H1 (cell line): ENCODE measurements around the gene ZNF669. TPM values are rescaled to one million over a fixed set of nuclear protein-coding genes. Genes with fewer than 3 reads are reported as not detected.

Source experiments
- CTCF ChIA-PET: fragments of 300-600 bp; sonication (Branson Sonifier 250); formaldehyde crosslinking; loops from one replicate; lab custom pipeline; 2021; ENCODE audit not compliant: partially characterized antibody; lab: Charles Lee
- POLR2A ChIA-PET: fragments of 300-600 bp; sonication (Branson Sonifier 250); formaldehyde crosslinking; loops from one replicate; lab custom pipeline; 2021; ENCODE audit warnings: inconsistent platforms; ENCODE audit not compliant: partially characterized antibody; lab: Charles Lee
- DNase-seq, 2 experiments: peaks; one replicate each; pipeline versions ENCODE4 v3.0.0 to v3.0.0-alpha.2; 2010 to 2022; ENCODE audit warnings: low spot score in 2 of 2, low read depth in 1 of 2, mixed read lengths in 1 of 2
- FAIRE-seq: peaks from 2 replicates; lab custom pipeline; 2011; peaks lifted over from hg19 to GRCh38; lab: Jason Lieb, UNC
- H2AFZ ChIP-seq: 2 replicates; pipeline ENCODE4 v1.8.1; 2012; ENCODE audit warnings: low read length, inconsistent platforms
- H2AK5ac ChIP-seq: 2 replicates; pipeline ENCODE4 v1.6.1; 2013; ENCODE audit warnings: low read depth, low read length
- H2BK120ac ChIP-seq: replicated peaks from 2 replicates; pipeline ENCODE3; 2013; ENCODE audit warnings: low read depth, low read length, inconsistent platforms
- H2BK12ac ChIP-seq: 2 replicates; pipeline ENCODE4 v1.6.1; 2013; ENCODE audit warnings: low read depth, low read length
- H2BK15ac ChIP-seq: 2 replicates; pipeline ENCODE4 v1.6.1; 2013; ENCODE audit warnings: low read length
- H2BK20ac ChIP-seq: 2 replicates; pipeline ENCODE4 v1.6.1; 2013; ENCODE audit warnings: low read length
- H2BK5ac ChIP-seq: 2 replicates; pipeline ENCODE4 v1.6.1; 2013; ENCODE audit warnings: low read depth, low read length
- H3K14ac ChIP-seq: 2 replicates; pipeline ENCODE4 v1.6.1; 2013; ENCODE audit warnings: inconsistent platforms; ENCODE audit not compliant: insufficient read length
- H3K18ac ChIP-seq: 2 replicates; pipeline ENCODE4 v1.6.1; 2013; ENCODE audit warnings: low read length; ENCODE audit errors: extremely low read depth
- H3K23ac ChIP-seq: 2 replicates; pipeline ENCODE4 v1.6.1; 2013; ENCODE audit warnings: inconsistent platforms; ENCODE audit not compliant: insufficient read length
- H3K23me2 ChIP-seq: 2 replicates; pipeline ENCODE4 v1.6.1; 2013; ENCODE audit warnings: low read depth, low read length
- H3K27ac ChIP-seq: 2 replicates; pipeline ENCODE4 v1.6.1; 2011; ENCODE audit warnings: low read depth, low read length, inconsistent platforms
- H3K27me3 ChIP-seq, 4 experiments: replicated peaks in 1 of 4; 1 replicate in 1 of 4; 2 replicates in 3 of 4; pipeline versions ENCODE4 v1.6.1 to v1.8.1; 2011 to 2013; ENCODE audit warnings: low read length in 3 of 4, mild to moderate bottlenecking in 3 of 4, inconsistent platforms in 2 of 4, mixed read lengths in 2 of 4, moderate library complexity in 1 of 4; ENCODE audit not compliant: control insufficient read depth in 3 of 4, insufficient read depth in 3 of 4; ENCODE audit errors: extremely low read depth in 1 of 4
- H3K36me3 ChIP-seq, 4 experiments: 2 replicates each; pipeline versions ENCODE4 v1.6.1 to v1.8.1; 2011 to 2013; ENCODE audit warnings: mild to moderate bottlenecking in 4 of 4, low read length in 3 of 4, moderate library complexity in 2 of 4, control low read depth in 1 of 4, inconsistent platforms in 1 of 4; ENCODE audit not compliant: insufficient read depth in 4 of 4, control insufficient read depth in 2 of 4
- H3K4ac ChIP-seq: replicated peaks from 2 replicates; pipeline ENCODE3; 2013; ENCODE audit warnings: low read length, low read depth, mixed read lengths, inconsistent platforms; ENCODE audit not compliant: insufficient read length
- H3K4me1 ChIP-seq, 4 experiments: replicated peaks in 1 of 4; 1 replicate in 1 of 4; 2 replicates in 3 of 4; pipeline versions ENCODE4 v1.6.1 to v1.8.1; 2011 to 2013; ENCODE audit warnings: low read length in 3 of 4, inconsistent platforms in 2 of 4, mixed read lengths in 1 of 4; ENCODE audit not compliant: insufficient read depth in 4 of 4, control insufficient read depth in 3 of 4
- H3K4me2 ChIP-seq, 2 experiments: 2 replicates each; pipeline versions ENCODE4 v1.6.1 to v1.8.1; 2011 to 2013; ENCODE audit warnings: low read depth in 2 of 2, low read length in 2 of 2, control low read depth in 1 of 2, inconsistent platforms in 1 of 2, mild to moderate bottlenecking in 1 of 2; ENCODE audit not compliant: insufficient read depth in 1 of 2
- H3K4me3 ChIP-seq, 4 experiments: fragments of 200-600, 300-600 bp in 1 of 4; sonication (generic), shearing (Covaris generic), sonication (Bioruptor Twin) in 1 of 4; 2 replicates each; pipeline versions ENCODE4 v1.5.1 to v1.8.1; 2011 to 2016; ENCODE audit warnings: low read length in 4 of 4, low read depth in 3 of 4, control low read depth in 2 of 4, inconsistent platforms in 2 of 4, mild to moderate bottlenecking in 2 of 4, mixed read lengths in 1 of 4, moderate library complexity in 1 of 4; ENCODE audit not compliant: insufficient read depth in 2 of 4; ENCODE audit errors: extremely low read depth in 1 of 4
- H3K56ac ChIP-seq: replicated peaks from 2 replicates; pipeline ENCODE3; 2013; ENCODE audit warnings: low read depth, mild to moderate bottlenecking, mixed read lengths, low read length, inconsistent platforms; ENCODE audit not compliant: insufficient read length
- H3K79me1 ChIP-seq: 2 replicates; pipeline ENCODE4 v1.6.1; 2013; ENCODE audit warnings: low read depth, low read length, control low read depth
- H3K79me2 ChIP-seq, 2 experiments: 2 replicates each; pipeline versions ENCODE4 v1.6.1 to v1.8.1; 2012 to 2013; ENCODE audit warnings: low read length in 2 of 2, mild to moderate bottlenecking in 2 of 2, inconsistent platforms in 1 of 2; ENCODE audit not compliant: insufficient read depth in 2 of 2, control insufficient read depth in 1 of 2
- H3K9ac ChIP-seq, 4 experiments: replicated peaks in 1 of 4; 1 replicate in 1 of 4; 2 replicates in 3 of 4; pipeline versions ENCODE4 v1.6.1 to v1.8.1; 2011 to 2013; ENCODE audit warnings: low read depth in 3 of 4, low read length in 3 of 4, control low read depth in 2 of 4, mild to moderate bottlenecking in 2 of 4, moderate library complexity in 2 of 4, inconsistent platforms in 1 of 4; ENCODE audit errors: extremely low read depth in 1 of 4
- H3K9me3 ChIP-seq, 2 experiments: 2 replicates each; pipeline versions ENCODE4 v1.6.1 to v1.8.1; 2012 to 2013; ENCODE audit warnings: mild to moderate bottlenecking in 2 of 2, moderate library complexity in 2 of 2, control low read depth in 1 of 2, inconsistent platforms in 1 of 2, low read depth in 1 of 2, low read length in 1 of 2, mixed read lengths in 1 of 2; ENCODE audit not compliant: insufficient read depth in 2 of 2
- H4K20me1 ChIP-seq, 2 experiments: replicated peaks in 1 of 2; 2 replicates each; pipeline versions ENCODE3 to v1.8.1; 2011 to 2013; ENCODE audit warnings: inconsistent platforms in 2 of 2, low read length in 2 of 2, mild to moderate bottlenecking in 1 of 2; ENCODE audit not compliant: insufficient read depth in 2 of 2, control insufficient read depth in 1 of 2
- H4K5ac ChIP-seq: 2 replicates; pipeline ENCODE4 v1.6.1; 2013; ENCODE audit warnings: low read length, low read depth, mixed read lengths, inconsistent platforms; ENCODE audit not compliant: insufficient read length
- H4K8ac ChIP-seq: 2 replicates; pipeline ENCODE4 v1.8.0; 2013; ENCODE audit warnings: mild to moderate bottlenecking, moderate library complexity, low read length, inconsistent platforms; ENCODE audit not compliant: insufficient read depth; ENCODE audit errors: extremely low read depth
- H4K91ac ChIP-seq: replicated peaks from 2 replicates; pipeline ENCODE3; 2013; ENCODE audit warnings: low read length, mixed read lengths, inconsistent platforms; ENCODE audit not compliant: insufficient read length
- EZH2 ChIP-seq: fragments of 200-600 bp; sonication (generic); IDR thresholded peaks from 2 replicates; pipeline ENCODE4 v1.7.1; 2012; ENCODE audit warnings: low read depth, mild to moderate bottlenecking, moderate library complexity, low read length, inconsistent platforms; ENCODE audit not compliant: severe bottlenecking
- PHF8 ChIP-seq: fragments of 200-600 bp; sonication (generic); conservative IDR thresholded peaks from 2 replicates; pipeline ENCODE4 v1.7.1; 2012; ENCODE audit warnings: low read depth, mild to moderate bottlenecking, inconsistent platforms, low read length, moderate library complexity
- WGBS, 2 experiments: shearing (Covaris generic) in 1 of 2; methylation state at CpG; one replicate each; pipeline versions ENCODE4 v1.1.6 to v1.1.7; 2013 to 2015; ENCODE audit warnings: low lambda C conversion rate in 2 of 2, mixed read lengths in 2 of 2, inconsistent platforms in 1 of 2, low coverage in 1 of 2, missing lambda C conversion rate in 1 of 2; ENCODE audit not compliant: insufficient replicate concordance in 2 of 2, insufficient coverage in 1 of 2, insufficient read length in 1 of 2; ENCODE audit errors: extremely low coverage in 1 of 2, missing lambda C conversion rate in 1 of 2; 5-methylcytosine and 5-hydroxymethylcytosine counted together
- polyA plus RNA-seq, 7 experiments: library from polyadenylated mRNA; depleted of rRNA in 3 of 7; stranded (reverse) in 5 of 7; unstranded in 2 of 7; fragments of >200 nt in 5 of 7; fragments of 200-250 nt in 2 of 7; gene quantifications; 1 replicate in 5 of 7; 2 replicates in 1 of 7; 4 replicates in 1 of 7; pipeline versions ENCODE4 v1.2.1 to v1.2.3, GENCODE V29; 2011 to 2013; ENCODE audit warnings: missing spikeins in 2 of 7, mixed read lengths in 2 of 7
- total RNA-seq: library from RNA; stranded (reverse); fragmentation: NEBNext Ultra II Directional; extraction: Animal tissue kit (Norgen Biotek cat#: 25700); gene quantifications from 2 replicates; pipeline ENCODE4 v1.2.1, GENCODE V29; 2021

ZNF669 gene
- total and polyA plus RNA-seq, 2 of the 8 experiments (the other 6 are each of a cell fraction or from before 2014, with no cell fraction given): 4.8 to 20.3 TPM

GRCh38 chr1:247113094-247113497, 8.9 kb upstream of the ZNF669 start:
- Histone ChIP-seq H3K4me3 (no peak overlapping the region), H3K18ac (no peak overlapping the region), H3K23me2 (peaks cover 16% of the 10 kb centered on the region; the same call in 1 of the 2 replicates), H2AK5ac (no peak overlapping the region), H3K27ac (no peak overlapping the region), H2AFZ (no peak overlapping the region), H3K23ac (no peak overlapping the region), H2BK20ac (no peak overlapping the region), H4K20me1 (peaks cover 0 to 3% of the 10 kb centered on the region in 2 experiments), H3K4me2 (no peak overlapping the region; a peak in 1 of 4 replicates), H3K36me3 (no peaks in the 10 kb centered on the region), H2BK15ac (no peak overlapping the region), H3K9me3 (no peaks in the 10 kb centered on the region), H2BK5ac (no peak overlapping the region), H3K14ac (no peak overlapping the region), H3K79me2 (no peaks in the 10 kb centered on the region), H3K9ac (no peak overlapping the region), H4K5ac (no peak overlapping the region), H4K91ac (no peak overlapping the region), H3K79me1 (no peaks in the 10 kb centered on the region), H3K4ac (no peak overlapping the region), H3K4me1 (peaks cover 0 to 4% (median 1%) of the 10 kb centered on the region in 4 experiments; a peak in 4 of 7 replicates), H4K8ac (no peak overlapping the region), H2BK12ac (no peak overlapping the region), H2BK120ac (no peak overlapping the region), H3K56ac (no peak overlapping the region), H3K27me3 (peaks cover 2 to 32% (median 15%) of the 10 kb centered on the region in 4 experiments)
- POLR2A ChIA-PET: no interaction called here
- no peak for TF ChIP-seq PHF8
- TF ChIP-seq EZH2: peak; percentile 20
- no peak for DNase-seq
- FAIRE-seq: no peak
- CTCF ChIA-PET: no interaction called here
- WGBS, 2 experiments: 75% methylated on average over 5 of the region's 5 CpGs; no CpG with 5 or more reads in 1 of the 2 experiments
